Tibial nerve (tissue), 4 donors: ENCODE results near the gene BEST3. TPM values are rescaled to one million over a fixed set of nuclear protein-coding genes. Genes with fewer than 3 reads are reported as not detected.

Source experiments
- DNase-seq, 2 donors: peaks; one replicate each; pipeline ENCODE4 v3.0.0-alpha.2; 2019; ENCODE audit warnings: low spot score in 2 of 2
- H3K27ac ChIP-seq, 4 donors: fragments of 200-600 bp; sonication (generic) in 3 of 4; one replicate each; pipeline ENCODE4 v1.5.1; 2017 to 2019; ENCODE audit warnings: mild to moderate bottlenecking in 1 of 4
- H3K27me3 ChIP-seq, 2 donors: fragments of 200-600 bp; sonication (generic) in 1 of 2; one replicate each; pipeline versions ENCODE4 v1.5.1 to v1.6.0; 2017 to 2019
- H3K36me3 ChIP-seq, 3 donors: fragments of 200-600 bp; sonication (generic); one replicate each; pipeline ENCODE4 v1.5.1; 2018 to 2019
- H3K4me1 ChIP-seq, 4 donors: fragments of 200-600 bp; sonication (generic) in 3 of 4; one replicate each; pipeline ENCODE4 v1.5.1; 2017 to 2019
- H3K4me3 ChIP-seq, 4 donors: fragments of 200-600 bp; sonication (generic) in 3 of 4; one replicate each; pipeline ENCODE4 v1.5.1; 2017 to 2019; ENCODE audit warnings: mild to moderate bottlenecking in 1 of 4, moderate library complexity in 1 of 4
- H3K9me3 ChIP-seq, 4 donors: fragments of 200-600 bp; sonication (generic) in 3 of 4; one replicate each; pipeline ENCODE4 v1.5.1; 2017 to 2019
- CTCF ChIP-seq, 5 experiments: fragments of 200-600 bp in 3 of 5; fragments of 450-650 bp in 2 of 5; sonication (generic) in 3 of 5; IDR thresholded peaks; one replicate each; pipeline ENCODE4 v1.5.1; 2016 to 2019; ENCODE audit warnings: antibody characterized with exemption in 5 of 5, mild to moderate bottlenecking in 3 of 5, moderate library complexity in 2 of 5
- EP300 ChIP-seq, 2 donors: sonication (generic); formaldehyde crosslinking; IDR thresholded peaks; one replicate each; pipeline ENCODE4 v1.6.1; 2017; ENCODE audit warnings: antibody characterized with exemption in 2 of 2, mild to moderate bottlenecking in 1 of 2
- POLR2A ChIP-seq, 2 donors: fragments of 450-650 bp; IDR thresholded peaks; one replicate each; pipeline ENCODE4 v1.6.1; 2017; ENCODE audit warnings: antibody characterized with exemption in 2 of 2, mild to moderate bottlenecking in 2 of 2, moderate library complexity in 2 of 2
- WGBS, 2 donors: methylation state at CpG; one replicate each; pipeline ENCODE4 v1.1.5; 2018; 5-methylcytosine and 5-hydroxymethylcytosine counted together
- total RNA-seq, 4 donors: library from RNA; depleted of rRNA; stranded (reverse); fragments of >200 nt; gene quantifications; one replicate each; pipeline ENCODE4 v1.1.0, GENCODE V29; 2016

Gene BEST3
- total RNA-seq, 4 donors from 2014 or later = not detected

DNA sequence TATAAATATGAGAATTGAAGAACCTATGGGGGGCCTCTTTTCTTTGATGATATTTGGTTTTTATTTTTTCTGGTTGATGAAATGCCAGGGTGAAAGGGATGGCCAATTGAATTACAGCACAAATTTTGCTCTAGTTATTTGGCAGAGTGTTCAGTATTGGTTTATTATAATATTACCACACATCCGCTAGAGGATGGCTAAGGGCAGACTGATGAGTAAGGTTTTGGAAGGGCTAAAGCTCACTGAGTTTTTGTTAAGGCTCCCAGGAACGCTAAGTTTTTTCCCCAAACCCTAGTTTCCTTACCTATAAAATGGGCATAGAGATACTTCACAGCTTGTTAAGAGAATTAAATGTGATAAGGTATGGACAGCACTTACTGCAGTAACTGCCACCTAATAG lies 54.1 kb downstream of the BEST3 start:
- no peak for DNase-seq
- H3K36me3 ChIP-seq = no peaks in the 10 kb centered on the region

DNA sequence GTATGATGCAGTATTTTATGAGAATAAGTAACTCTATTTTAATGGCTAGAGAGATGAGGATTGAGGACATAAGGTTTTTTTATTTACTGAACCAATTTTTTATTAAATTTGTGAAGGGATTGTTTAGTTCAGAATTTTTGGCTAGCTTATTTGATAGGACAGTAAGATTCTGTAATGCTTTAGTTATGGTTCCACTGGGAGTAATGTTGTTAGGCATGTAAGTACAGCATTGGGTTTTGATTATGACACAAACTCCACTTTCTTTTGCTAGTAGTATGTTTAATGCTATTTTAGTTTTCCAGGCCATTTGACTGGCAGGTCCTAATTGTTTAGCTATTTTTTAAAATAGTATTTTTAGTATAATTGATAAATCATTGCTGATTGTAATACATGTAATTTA lies 54.6 kb downstream of the BEST3 start:
- H3K27ac ChIP-seq = no peak overlapping the region
- TF ChIP-seq POLR2A (IDR thresholded peaks at IDR 0.05) (no peak), CTCF (IDR thresholded peaks at IDR 0.05) (no peak), EP300 (IDR thresholded peaks at IDR 0.05) (no peak)
- H3K4me1 ChIP-seq = no peaks in the 10 kb centered on the region
- H3K36me3 ChIP-seq = no peaks in the 10 kb centered on the region
- no peaks in the 10 kb centered on the region for H3K9me3 ChIP-seq
- H3K4me3 ChIP-seq = no peak overlapping the region
- H3K27me3 ChIP-seq = no peaks in the 10 kb centered on the region
- DNase-seq = no peak

More for the DNA sequence above, 54.1 kb downstream of the BEST3 start:
- Histone ChIP-seq H3K27me3 (no peaks in the 10 kb centered on the region), H3K4me3 (no peak overlapping the region), H3K9me3 (no peaks in the 10 kb centered on the region), H3K4me1 (no peaks in the 10 kb centered on the region), H3K27ac (no peak overlapping the region)
- WGBS, 2 donors = 78 to 90% methylated on average over 2 of the region's 2 CpGs
- no peak for TF ChIP-seq POLR2A (IDR thresholded peaks at IDR 0.05)
- no peak for TF ChIP-seq EP300 (IDR thresholded peaks at IDR 0.05)
- TF ChIP-seq CTCF (IDR thresholded peaks at IDR 0.05) = no peak

GRCh38 chr12:69642531-69642930 lies 56.6 kb downstream of the BEST3 start:
- Histone ChIP-seq H3K27ac (no peak overlapping the region), H3K4me3 (no peak overlapping the region), H3K27me3 (no peaks in the 10 kb centered on the region), H3K4me1 (no peaks in the 10 kb centered on the region), H3K9me3 (no peaks in the 10 kb centered on the region), H3K36me3 (no peaks in the 10 kb centered on the region)
- TF ChIP-seq EP300 (IDR thresholded peaks at IDR 0.05) (no peak), POLR2A (IDR thresholded peaks at IDR 0.05) (no peak), CTCF (IDR thresholded peaks at IDR 0.05) (no peak)
- 76 to 93% methylated on average over 5 to 6 of the region's 6 CpGs for WGBS, 2 donors
- no peak for DNase-seq

- H3K4me1 ChIP-seq = no peaks in the 10 kb centered on the region
- H3K36me3 ChIP-seq = no peaks in the 10 kb centered on the region
- 89 to 90% methylated on average over 7 of the region's 7 CpGs for WGBS, 2 donors
- no peak overlapping the region for H3K27ac ChIP-seq
- H3K27me3 ChIP-seq = no peaks in the 10 kb centered on the region
- no peak for DNase-seq
- TF ChIP-seq EP300 (IDR thresholded peaks at IDR 0.05) = no peak
- TF ChIP-seq CTCF (IDR thresholded peaks at IDR 0.05) = no peak
- TF ChIP-seq POLR2A (IDR thresholded peaks at IDR 0.05) = no peak
- no peak overlapping the region for H3K4me3 ChIP-seq
- no peaks in the 10 kb centered on the region for H3K9me3 ChIP-seq
Observed at GRCh38 chr12:69641546-69641945, 57.6 kb downstream of the BEST3 start.

DNA sequence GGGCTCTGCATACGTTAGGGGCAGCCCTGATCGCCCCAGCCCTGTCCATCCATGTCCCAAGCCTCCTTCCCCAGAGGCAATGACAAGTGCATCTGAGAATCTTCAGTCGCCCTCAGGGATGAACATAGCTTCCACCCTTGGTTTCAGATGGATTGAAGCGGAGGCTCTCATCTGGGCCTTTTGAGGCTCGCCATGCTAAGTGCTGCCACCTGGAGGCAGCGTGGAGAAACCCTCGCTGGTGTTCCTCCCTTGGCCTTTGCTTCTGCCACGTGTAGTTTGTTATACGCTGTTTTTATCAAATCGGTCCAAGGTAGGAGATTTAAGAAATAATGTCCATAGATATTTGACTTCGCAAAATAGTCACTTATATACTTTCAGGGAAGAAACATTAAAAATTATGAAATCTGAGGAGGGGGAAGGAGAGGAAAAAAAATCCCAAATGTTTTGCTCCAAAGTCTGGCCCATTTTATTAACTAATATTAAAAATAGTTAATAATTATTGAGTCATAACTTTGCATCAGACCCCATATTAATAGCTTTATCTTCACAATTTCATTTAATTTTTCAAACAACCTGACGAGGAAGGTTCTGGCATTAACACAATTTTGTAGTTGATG lies 59.6 kb downstream of the BEST3 start:
- Histone ChIP-seq H3K27ac (no peak overlapping the region), H3K36me3 (no peaks in the 10 kb centered on the region), H3K27me3 (no peaks in the 10 kb centered on the region), H3K4me3 (no peak overlapping the region), H3K9me3 (no peaks in the 10 kb centered on the region), H3K4me1 (no peaks in the 10 kb centered on the region)
- peak in 1 of 2 donors; percentile 40 for DNase-seq
- WGBS, 2 donors = 18 to 27% methylated on average over 12 of the region's 12 CpGs
- no peak for TF ChIP-seq POLR2A (IDR thresholded peaks at IDR 0.05)
- peak; percentile 62 to 83 (median 72) for TF ChIP-seq CTCF (IDR thresholded peaks at IDR 0.05)
- TF ChIP-seq EP300 (IDR thresholded peaks at IDR 0.05) = no peak
